HG03460 (cell line): ENCODE data around the gene HBM.
"Not testable (repeated sequence)": the region's sequence is repeated elsewhere in the genome, so short reads cannot be mapped to it uniquely, and the experiment has no call there.

Experiments used
- ATAC-seq: cut with Tn5 transposase; IDR thresholded peaks from one replicate; pipeline ENCODE4 v1.9.1; 2021; ENCODE audit not compliant: unreplicated experiment

HBM gene

GRCh38 chr16:180681-181564, 15.1 kb downstream of the HBM start:
- no peak for ATAC-seq

- no peak for ATAC-seq
These were observed 15.8 kb downstream of the HBM start for GRCh38 chr16:181565-182021.

GRCh38 chr16:183005-183404, 17.2 kb downstream of the HBM start:
- ATAC-seq: no peak

GRCh38 chr16:185213-185612, 19.4 kb downstream of the HBM start:
- no peak for ATAC-seq

- ATAC-seq: no peak
These were observed 19.9 kb downstream of the HBM start for GRCh38 chr16:185691-186090.

- no peak for ATAC-seq
These were observed 21.6 kb downstream of the HBM start for GRCh38 chr16:187330-187729.

DNA sequence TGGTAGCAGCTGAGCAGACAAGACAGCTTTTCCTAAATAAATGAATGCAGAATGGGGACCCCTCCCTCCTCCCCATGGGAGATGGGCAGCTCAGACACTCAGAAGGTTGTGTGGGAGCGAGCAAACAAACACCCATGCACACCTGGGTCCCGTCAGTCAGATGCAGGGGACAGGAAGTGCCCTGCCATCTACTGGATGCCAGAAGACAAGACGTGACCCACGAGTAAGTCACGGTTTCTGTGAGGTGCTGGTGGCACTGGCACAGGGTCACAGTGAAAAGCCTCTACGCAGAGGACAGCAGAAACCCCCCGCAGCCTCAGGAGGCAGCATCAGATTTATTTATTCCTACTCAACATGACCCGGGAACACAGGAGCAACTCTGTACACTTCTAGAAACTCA, 22.9 kb downstream of the HBM start:
- no peak for ATAC-seq

GRCh38 chr16:189604-190186, 23.9 kb downstream of the HBM start:
- no peak for ATAC-seq

DNA sequence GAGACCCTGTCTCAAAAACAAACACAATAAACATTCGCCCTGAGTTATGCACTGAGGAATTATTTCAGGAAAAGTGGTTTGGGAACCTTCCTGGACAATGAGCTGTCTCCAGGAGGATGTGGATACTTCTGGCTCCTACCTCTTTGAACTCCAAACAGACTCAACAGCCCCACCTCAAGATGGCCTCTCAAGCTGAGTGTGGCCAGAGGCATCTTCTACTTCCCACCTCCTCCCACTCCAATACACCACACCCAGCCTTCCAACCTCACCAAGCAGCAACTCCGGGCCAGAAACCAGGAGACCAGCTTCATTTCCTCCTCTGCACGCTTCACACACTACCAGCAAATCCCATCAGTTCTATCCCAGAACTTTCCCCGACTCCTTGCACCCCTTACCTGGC, 26.1 kb downstream of the HBM start:
- no peak for ATAC-seq

DNA sequence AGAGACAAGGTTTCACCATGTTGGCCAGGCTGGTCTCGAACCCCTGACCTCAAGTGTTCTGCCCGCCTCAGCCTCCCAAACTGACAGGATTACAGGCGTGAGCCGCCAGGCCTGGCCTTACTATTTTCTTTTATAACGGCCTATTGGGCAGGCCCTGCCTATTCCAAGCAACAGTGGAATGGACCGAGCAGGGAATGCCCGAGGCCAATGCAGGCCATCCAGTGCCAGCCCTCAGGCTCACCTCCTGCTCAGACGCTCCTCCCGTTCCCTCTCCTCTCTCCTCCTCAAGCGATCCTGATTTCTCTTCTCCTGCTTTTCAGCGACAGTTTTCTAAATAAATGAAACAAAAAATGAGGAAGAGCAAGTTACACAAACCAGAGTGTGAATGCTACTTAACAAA, 26.9 kb downstream of the HBM start:
- ATAC-seq: no peak

DNA sequence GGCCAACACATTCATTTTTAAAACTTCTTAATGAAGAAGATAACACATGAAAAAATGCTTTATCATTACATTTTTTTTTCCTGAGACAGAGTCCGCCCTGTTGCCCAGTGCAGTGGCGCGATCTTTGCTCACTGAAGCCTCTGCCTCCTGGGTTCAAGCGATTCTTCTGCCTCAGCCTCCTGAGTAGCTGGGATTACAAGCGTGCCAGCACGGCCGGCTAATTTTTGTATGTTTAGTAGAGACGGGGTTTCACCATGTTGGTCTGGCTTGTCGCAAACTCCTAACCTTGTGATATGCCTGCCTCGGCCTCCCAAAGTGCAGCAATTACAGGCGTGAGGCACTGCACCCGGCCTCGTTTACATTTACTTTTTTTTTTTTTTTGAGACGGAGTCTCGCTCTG, 27.7 kb downstream of the HBM start:
- ATAC-seq: no peak

- no peak for ATAC-seq
These were observed 28.7 kb downstream of the HBM start for GRCh38 chr16:194516-194915.

DNA sequence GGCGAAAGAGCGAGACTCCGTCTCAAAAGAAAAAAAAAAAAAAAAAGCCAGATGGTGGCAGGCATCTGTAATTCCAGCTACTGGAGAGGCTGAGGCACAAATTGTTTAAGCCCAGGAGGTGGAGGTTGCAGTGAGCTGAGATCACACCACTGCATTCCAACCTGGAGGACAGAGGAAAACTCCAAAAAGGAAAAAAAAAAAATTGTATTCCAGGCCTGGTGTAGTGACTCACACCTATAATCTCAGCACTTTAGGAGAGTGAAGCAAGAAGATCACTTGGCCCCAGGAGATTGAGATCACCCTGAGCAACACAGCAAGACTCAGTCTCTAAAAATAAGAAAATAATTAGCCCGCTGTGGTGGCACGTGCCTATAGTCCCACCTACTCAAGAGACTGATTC, 34.6 kb downstream of the HBM start:
- no peak for ATAC-seq

DNA sequence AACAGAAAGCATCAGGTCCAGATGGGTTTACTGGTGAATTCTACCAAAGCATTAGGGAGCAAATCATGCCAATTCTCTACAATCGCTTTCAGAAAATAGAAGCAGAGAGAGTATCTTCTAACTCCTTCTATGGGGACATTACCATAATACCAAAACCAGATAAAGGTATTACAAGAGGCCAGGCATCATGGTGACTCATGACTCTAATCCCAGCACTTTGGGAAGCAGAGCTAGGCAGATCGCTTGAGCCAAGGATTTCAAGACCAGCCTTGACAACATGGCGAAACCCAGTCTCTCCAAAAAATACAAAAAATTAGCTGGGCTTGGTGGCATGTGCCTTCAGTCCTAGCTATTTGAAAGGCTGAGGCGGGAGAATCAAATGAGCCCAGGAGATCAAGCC, 37.5 kb downstream of the HBM start:
- no peak for ATAC-seq

DNA sequence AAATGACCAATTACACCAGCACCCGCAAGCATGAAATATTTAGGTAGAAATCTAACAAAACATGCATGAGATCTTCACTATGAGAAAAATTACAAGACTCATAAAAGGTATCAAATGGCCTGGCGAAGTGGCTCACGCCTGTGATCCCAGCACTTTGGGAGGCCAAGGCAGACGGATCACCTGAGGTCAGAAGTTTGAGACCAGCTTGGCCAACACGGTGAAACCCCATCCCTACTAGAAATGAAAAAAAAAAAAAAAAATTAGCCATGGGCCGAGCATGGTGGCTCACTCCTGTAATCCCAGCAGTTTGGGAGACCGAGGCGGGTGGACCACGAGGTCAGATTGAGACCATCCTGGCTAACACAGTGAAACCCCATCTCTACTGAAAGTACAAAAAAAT, 38.3 kb downstream of the HBM start:
- not testable (repeated sequence) for ATAC-seq

DNA sequence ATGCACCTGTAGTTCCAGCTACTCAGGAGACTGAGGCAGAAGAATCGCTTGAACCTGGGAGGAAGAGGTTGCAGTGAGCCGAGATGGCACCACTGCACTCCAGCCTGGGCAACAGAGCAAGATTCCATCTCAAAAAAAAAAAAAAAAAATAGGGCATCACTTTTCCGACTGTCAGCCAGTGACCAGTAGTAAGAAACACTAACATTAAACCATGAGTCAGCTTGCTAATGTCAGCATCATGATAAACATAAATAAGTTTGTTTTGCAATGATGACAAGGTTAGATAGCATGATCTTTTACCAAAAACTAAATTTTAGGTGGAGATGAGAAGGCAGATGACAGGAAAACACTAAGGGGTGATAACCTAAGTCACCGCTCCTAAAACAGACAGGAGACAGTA, 43.6 kb downstream of the HBM start:
- ATAC-seq: not testable (repeated sequence)

DNA sequence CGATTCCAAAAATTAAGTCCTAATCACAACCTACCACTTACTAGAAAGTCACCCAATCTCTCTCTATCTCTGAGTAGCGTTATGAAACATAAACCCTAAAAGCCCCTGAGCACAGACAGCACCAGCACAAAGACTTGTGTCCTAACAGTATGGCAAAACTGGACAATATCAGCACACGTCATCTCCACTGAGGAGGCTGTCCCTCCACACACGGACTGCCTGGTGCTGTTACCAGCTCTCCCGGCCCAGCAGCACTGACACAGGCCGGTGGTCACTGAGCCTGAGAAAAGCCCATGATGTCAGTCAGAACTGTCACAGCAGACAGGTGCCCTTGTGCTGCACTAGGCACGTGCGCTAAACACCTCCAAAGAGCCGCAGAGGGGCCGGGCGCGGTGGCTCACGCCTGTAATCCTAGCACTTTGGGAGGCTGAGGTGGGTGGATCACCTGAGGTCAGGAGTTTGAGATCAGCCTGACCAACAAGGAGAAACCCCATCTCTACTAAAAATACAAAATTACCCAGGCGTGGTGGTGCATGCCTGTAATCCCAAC, 45.9 kb downstream of the HBM start:
- ATAC-seq: not testable (repeated sequence)

GRCh38 chr16:212999-213398, 47.2 kb downstream of the HBM start:
- ATAC-seq: no peak
